ENCODE results near the gene RNF157.
"Not testable (repeated sequence)": the region's sequence is repeated elsewhere in the genome, so short reads cannot be mapped to it uniquely, and the experiment has no call there.

Gene RNF157

GRCh38 chr17:76255801-76256429 is 15.6 kb upstream of the RNF157 start:
- no peak for DNase-seq

GRCh38 chr17:76254275-76254674 is 14.0 kb upstream of the RNF157 start:
- DNase-seq = no peak

- no peak for DNase-seq
Observed at GRCh38 chr17:76253841-76254240, 13.5 kb upstream of the RNF157 start.

GRCh38 chr17:76252967-76253766 is 12.9 kb upstream of the RNF157 start:
- DNase-seq = not testable (repeated sequence)

GRCh38 chr17:76252040-76252954 is 12.0 kb upstream of the RNF157 start:
- DNase-seq = peak in 1 of 51 donors; percentile 29

GRCh38 chr17:76251478-76252039 is 11.3 kb upstream of the RNF157 start:
- no peak for DNase-seq

- DNase-seq = no peak
Observed at GRCh38 chr17:76250141-76250540, 9.8 kb upstream of the RNF157 start.

GRCh38 chr17:76248013-76248782 is 7.9 kb upstream of the RNF157 start:
- DNase-seq = no peak

- DNase-seq = no peak
Observed at GRCh38 chr17:76247304-76247703, 7.0 kb upstream of the RNF157 start.

- no peak for DNase-seq
Observed at GRCh38 chr17:76246080-76247066, 6.1 kb upstream of the RNF157 start.

- DNase-seq = not testable (repeated sequence)
Observed at GRCh38 chr17:76244721-76245120, 4.4 kb upstream of the RNF157 start.

- no peak for DNase-seq
Observed at GRCh38 chr17:76243826-76244679, 3.8 kb upstream of the RNF157 start.

- no peak for DNase-seq
Observed at GRCh38 chr17:76241691-76242255, 1.5 kb upstream of the RNF157 start.

- DNase-seq = peak in 9 of 51 donors; percentile 22 to 60 (median 31)
Observed at GRCh38 chr17:76241204-76241538, 878 bp upstream of the RNF157 start.

GRCh38 chr17:76239538-76240274 is 587 bp downstream of the RNF157 start:
- peak in 5 of 51 donors; percentile 23 to 53 (median 39) for DNase-seq

- DNase-seq = peak in 3 of 51 donors; percentile 21 to 53 (median 27)
Observed at GRCh38 chr17:76238847-76239537, 1.3 kb downstream of the RNF157 start.

- no peak for DNase-seq
Observed at GRCh38 chr17:76237859-76238313, 2.4 kb downstream of the RNF157 start.
